ENCODE data around the gene SH2D3C. TPM values are rescaled to one million over a fixed set of nuclear protein-coding genes. Genes with fewer than 3 reads are reported as not detected.

Gene SH2D3C
- total RNA-seq, 1 donor from 2014 or later = 19.3 TPM

DNA sequence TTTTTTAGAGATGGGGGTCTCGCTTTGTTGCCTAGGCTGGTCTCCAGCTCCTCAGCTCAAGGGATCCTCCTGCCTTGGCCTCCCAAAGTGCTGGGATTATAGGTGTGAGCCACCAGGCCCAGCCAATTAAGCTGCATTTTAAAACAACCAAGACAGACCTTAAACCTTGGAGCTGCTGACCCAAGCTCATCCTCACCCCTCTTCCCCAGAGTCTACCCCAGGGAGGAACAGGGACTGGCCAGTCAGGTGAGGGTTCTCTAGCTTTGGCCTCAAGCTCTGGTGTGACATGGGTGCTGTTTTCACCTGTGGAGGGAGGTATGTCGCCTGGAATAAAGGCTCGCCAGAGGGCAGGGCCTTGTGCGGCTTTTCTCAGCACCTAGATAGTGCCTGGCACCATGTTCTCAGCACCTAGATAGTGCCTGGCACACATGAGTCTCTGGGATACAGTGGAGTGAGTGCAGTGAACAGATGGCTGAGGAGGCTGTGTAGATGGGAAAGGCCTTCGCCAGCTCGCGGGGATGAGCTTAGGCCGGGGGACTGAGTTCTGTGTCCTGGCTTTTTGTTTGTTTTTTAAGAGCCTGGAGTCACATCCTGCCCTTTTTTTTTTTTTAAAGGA is 14.7 kb upstream of the SH2D3C start:
- no peak overlapping the region for H3K27ac Mint-ChIP-seq (ENCODE audit: unreplicated experiment)
- H3K4me3 Mint-ChIP-seq (ENCODE audit: unreplicated experiment) = no peak overlapping the region
- H3K27me3 Mint-ChIP-seq (ENCODE audit: unreplicated experiment) = no peaks in the 10 kb centered on the region
- peaks cover 28% of the 10 kb centered on the region for H3K36me3 Mint-ChIP-seq (ENCODE audit: unreplicated experiment)
- no peaks in the 10 kb centered on the region for H3K4me1 Mint-ChIP-seq (ENCODE audit: unreplicated experiment)
- DNase-seq (ENCODE audit: extremely low spot score, unreplicated experiment) = no peak
- TF ChIP-seq, protein P1, sequence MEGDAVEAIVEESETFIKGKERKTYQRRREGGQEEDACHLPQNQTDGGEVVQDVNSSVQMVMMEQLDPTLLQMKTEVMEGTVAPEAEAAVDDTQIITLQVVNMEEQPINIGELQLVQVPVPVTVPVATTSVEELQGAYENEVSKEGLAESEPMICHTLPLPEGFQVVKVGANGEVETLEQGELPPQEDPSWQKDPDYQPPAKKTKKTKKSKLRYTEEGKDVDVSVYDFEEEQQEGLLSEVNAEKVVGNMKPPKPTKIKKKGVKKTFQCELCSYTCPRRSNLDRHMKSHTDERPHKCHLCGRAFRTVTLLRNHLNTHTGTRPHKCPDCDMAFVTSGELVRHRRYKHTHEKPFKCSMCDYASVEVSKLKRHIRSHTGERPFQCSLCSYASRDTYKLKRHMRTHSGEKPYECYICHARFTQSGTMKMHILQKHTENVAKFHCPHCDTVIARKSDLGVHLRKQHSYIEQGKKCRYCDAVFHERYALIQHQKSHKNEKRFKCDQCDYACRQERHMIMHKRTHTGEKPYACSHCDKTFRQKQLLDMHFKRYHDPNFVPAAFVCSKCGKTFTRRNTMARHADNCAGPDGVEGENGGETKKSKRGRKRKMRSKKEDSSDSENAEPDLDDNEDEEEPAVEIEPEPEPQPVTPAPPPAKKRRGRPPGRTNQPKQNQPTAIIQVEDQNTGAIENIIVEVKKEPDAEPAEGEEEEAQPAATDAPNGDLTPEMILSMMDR (IDR thresholded peaks at IDR 0.05) = no peak
- no peaks in the 10 kb centered on the region for H3K9me3 Mint-ChIP-seq (ENCODE audit: unreplicated experiment)

DNA sequence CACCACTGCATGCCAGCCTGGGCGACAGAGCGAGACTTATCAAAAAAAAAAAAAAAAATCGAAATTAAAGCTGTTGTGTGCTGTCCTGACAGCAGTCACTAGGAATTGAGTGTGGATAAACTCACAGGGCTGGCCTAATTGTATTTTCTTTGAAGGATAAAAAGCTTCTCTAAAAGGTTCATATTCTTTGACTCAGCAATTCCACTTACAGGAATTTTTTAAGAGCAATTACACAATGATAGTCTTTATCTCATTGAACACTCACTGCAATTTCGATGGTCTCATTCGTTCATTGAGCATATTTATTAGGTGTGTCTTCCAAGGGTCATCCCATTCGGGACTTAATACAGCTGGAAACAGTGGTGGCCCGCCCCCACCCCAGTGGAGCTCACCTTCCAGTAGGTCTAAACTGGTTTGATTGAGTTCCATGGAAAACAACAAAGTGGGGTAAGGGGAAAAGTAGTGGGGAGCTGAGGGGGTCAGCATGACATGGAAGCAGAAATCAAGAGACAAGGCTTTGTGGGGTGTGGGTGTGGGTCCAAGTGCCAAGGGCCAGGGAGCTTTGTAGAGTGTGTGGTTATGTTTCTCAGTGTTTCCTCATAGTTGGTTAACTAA is 14.1 kb upstream of the SH2D3C start:
- H3K27me3 Mint-ChIP-seq (ENCODE audit: unreplicated experiment) = no peaks in the 10 kb centered on the region
- no peak overlapping the region for H3K4me3 Mint-ChIP-seq (ENCODE audit: unreplicated experiment)
- no peaks in the 10 kb centered on the region for H3K9me3 Mint-ChIP-seq (ENCODE audit: unreplicated experiment)
- peaks cover 4% of the 10 kb centered on the region for H3K4me1 Mint-ChIP-seq (ENCODE audit: unreplicated experiment)
- TF ChIP-seq, protein P1 (IDR thresholded peaks at IDR 0.05) = no peak
- peaks cover 32% of the 10 kb centered on the region for H3K36me3 Mint-ChIP-seq (ENCODE audit: unreplicated experiment)
- no peak overlapping the region for H3K27ac Mint-ChIP-seq (ENCODE audit: unreplicated experiment)
- no peak for DNase-seq (ENCODE audit: extremely low spot score, unreplicated experiment)

DNA sequence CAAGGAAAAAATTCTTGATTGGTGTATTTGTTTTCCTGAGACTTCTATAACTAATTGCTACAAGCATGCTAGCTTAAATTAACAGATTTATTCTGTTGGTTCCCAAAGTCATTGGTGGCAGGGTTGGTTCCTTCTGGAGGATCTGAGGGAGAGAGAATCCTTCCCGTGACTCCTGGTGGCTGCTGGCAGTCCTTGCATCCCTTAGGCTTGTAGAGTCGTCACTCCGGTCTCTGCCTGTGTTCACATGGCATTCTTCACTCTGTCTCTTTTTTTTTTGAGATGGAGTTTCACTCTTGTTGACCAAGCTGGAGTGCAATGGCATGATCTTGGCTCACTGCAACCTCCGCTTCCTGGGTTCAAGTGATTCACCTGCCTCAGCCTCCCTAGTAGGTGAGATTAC is 12.6 kb upstream of the SH2D3C start:
- Mint-ChIP-seq H3K36me3 (ENCODE audit: unreplicated experiment) (peaks cover 35% of the 10 kb centered on the region), H3K4me1 (ENCODE audit: unreplicated experiment) (peaks cover 14% of the 10 kb centered on the region), H3K27ac (ENCODE audit: unreplicated experiment) (no peak overlapping the region), H3K9me3 (ENCODE audit: unreplicated experiment) (no peaks in the 10 kb centered on the region), H3K27me3 (ENCODE audit: unreplicated experiment) (no peaks in the 10 kb centered on the region), H3K4me3 (ENCODE audit: unreplicated experiment) (no peak overlapping the region)
- no peak for DNase-seq (ENCODE audit: extremely low spot score, unreplicated experiment)
- TF ChIP-seq, protein P1 (IDR thresholded peaks at IDR 0.05) = no peak

DNA sequence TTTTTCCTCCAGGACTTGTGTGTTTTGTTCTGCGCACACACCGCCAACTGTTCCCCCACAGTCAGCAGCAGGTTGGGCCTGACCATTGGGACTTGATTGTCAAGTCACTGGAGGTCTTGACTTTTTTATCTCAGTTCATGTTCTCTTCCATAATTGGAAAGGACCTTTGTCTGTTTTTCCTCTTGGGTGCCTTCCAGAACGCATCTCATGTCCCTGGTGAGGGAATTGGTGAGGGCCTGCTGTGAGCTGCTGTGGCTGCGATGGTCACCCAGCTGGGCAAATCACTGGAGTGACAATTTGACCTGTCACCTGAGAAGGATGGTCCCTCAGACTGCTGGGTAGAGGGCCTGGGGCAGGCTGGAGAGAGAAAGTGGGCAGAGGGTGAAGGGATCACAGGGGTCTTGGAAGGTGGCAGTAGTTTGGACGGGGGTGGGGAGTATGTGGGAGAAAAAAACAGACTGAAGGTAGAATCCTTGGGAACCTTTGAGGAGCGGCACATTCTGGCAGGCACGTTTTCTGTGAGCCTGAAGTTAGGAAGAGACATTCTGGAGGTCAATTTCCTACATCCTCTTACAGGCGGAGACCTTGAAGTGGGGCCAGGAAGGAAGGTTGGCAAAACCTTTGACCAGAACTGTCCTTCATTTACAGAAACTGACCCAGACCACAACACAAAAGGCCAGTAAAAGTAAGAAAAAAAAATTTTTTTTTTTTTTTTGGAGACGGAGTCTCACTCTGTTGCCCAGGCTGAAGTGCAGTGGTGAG is 11.8 kb upstream of the SH2D3C start:
- no peak overlapping the region for H3K4me3 Mint-ChIP-seq (ENCODE audit: unreplicated experiment)
- no peaks in the 10 kb centered on the region for H3K27me3 Mint-ChIP-seq (ENCODE audit: unreplicated experiment)
- H3K36me3 Mint-ChIP-seq (ENCODE audit: unreplicated experiment) = peaks cover 35% of the 10 kb centered on the region
- peaks cover 14% of the 10 kb centered on the region for H3K4me1 Mint-ChIP-seq (ENCODE audit: unreplicated experiment)
- H3K9me3 Mint-ChIP-seq (ENCODE audit: unreplicated experiment) = no peaks in the 10 kb centered on the region
- no peak overlapping the region for H3K27ac Mint-ChIP-seq (ENCODE audit: unreplicated experiment)
- DNase-seq (ENCODE audit: extremely low spot score, unreplicated experiment) = no peak
- TF ChIP-seq, protein P1 (IDR thresholded peaks at IDR 0.05) = no peak

DNA sequence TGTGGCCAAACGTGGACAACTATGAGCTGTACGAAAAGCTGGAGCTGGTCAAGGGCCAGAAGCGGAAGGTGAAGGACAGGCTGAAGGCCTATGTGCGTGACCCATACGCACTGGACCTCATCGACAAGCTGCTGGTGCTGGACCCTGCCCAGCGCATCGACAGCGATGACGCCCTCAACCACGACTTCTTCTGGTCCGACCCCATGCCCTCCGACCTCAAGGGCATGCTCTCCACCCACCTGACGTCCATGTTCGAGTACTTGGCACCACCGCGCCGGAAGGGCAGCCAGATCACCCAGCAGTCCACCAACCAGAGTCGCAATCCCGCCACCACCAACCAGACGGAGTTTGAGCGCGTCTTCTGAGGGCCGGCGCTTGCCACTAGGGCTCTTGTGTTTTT is 10.7 kb upstream of the SH2D3C start:
- Mint-ChIP-seq H3K9me3 (ENCODE audit: unreplicated experiment) (no peaks in the 10 kb centered on the region), H3K4me3 (ENCODE audit: unreplicated experiment) (no peak overlapping the region), H3K36me3 (ENCODE audit: unreplicated experiment) (peaks cover 35% of the 10 kb centered on the region), H3K27ac (ENCODE audit: unreplicated experiment) (no peak overlapping the region), H3K27me3 (ENCODE audit: unreplicated experiment) (no peaks in the 10 kb centered on the region), H3K4me1 (ENCODE audit: unreplicated experiment) (peaks cover 16% of the 10 kb centered on the region)
- no peak for DNase-seq (ENCODE audit: extremely low spot score, unreplicated experiment)
- TF ChIP-seq, protein P1 (IDR thresholded peaks at IDR 0.05) = no peak
